Mucosa of stomach (tissue), 1 donor: ENCODE measurements around the gene ZBTB7C.

Source experiments
- H3K27me3 ChIP-seq: one replicate; pipeline ENCODE4 v1.7.0; 2013; ENCODE audit warnings: mild to moderate bottlenecking, low read length; ENCODE audit not compliant: control insufficient read depth, insufficient read depth
- H3K36me3 ChIP-seq: one replicate; pipeline ENCODE4 v1.7.0; 2013; ENCODE audit warnings: low read length; ENCODE audit not compliant: control insufficient read depth, insufficient read depth
- H3K4me1 ChIP-seq: one replicate; pipeline ENCODE4 v1.7.0; 2013; ENCODE audit warnings: mild to moderate bottlenecking, low read length; ENCODE audit not compliant: control insufficient read depth, insufficient read depth
- H3K4me3 ChIP-seq: one replicate; pipeline ENCODE4 v1.7.0; 2013; ENCODE audit warnings: low read length
- H3K9ac ChIP-seq: one replicate; pipeline ENCODE4 v1.7.0; 2013; ENCODE audit warnings: mild to moderate bottlenecking, low read length, moderate library complexity
- H3K9me3 ChIP-seq: one replicate; pipeline ENCODE4 v1.7.0; 2013; ENCODE audit warnings: mild to moderate bottlenecking, low read length, moderate library complexity; ENCODE audit not compliant: control insufficient read depth
- donor health status: Pancreatic carcinoma.

The ZBTB7C gene

GRCh38 chr18:48058486-48058885, 350.7 kb downstream of the ZBTB7C start:
- Histone ChIP-seq H3K4me1 (no peaks in the 10 kb centered on the region), H3K9ac (no peak overlapping the region), H3K27me3 (no peaks in the 10 kb centered on the region), H3K9me3 (no peaks in the 10 kb centered on the region), H3K36me3 (no peaks in the 10 kb centered on the region), H3K4me3 (no peak overlapping the region)

GRCh38 chr18:48057018-48057417, 352.2 kb downstream of the ZBTB7C start:
- Histone ChIP-seq H3K4me3 (no peak overlapping the region), H3K27me3 (no peaks in the 10 kb centered on the region), H3K9ac (no peak overlapping the region)

GRCh38 chr18:48055351-48055750, 353.8 kb downstream of the ZBTB7C start:
- H3K36me3 ChIP-seq = no peaks in the 10 kb centered on the region
- H3K4me3 ChIP-seq = no peak overlapping the region
- H3K9me3 ChIP-seq = no peaks in the 10 kb centered on the region
- H3K9ac ChIP-seq = no peak overlapping the region
- H3K4me1 ChIP-seq = peaks cover 19% of the 10 kb centered on the region
- H3K27me3 ChIP-seq = no peaks in the 10 kb centered on the region

More at GRCh38 chr18:48057018-48057417, 352.2 kb downstream of the ZBTB7C start:
- Histone ChIP-seq H3K36me3 (no peaks in the 10 kb centered on the region), H3K4me1 (peaks cover 6% of the 10 kb centered on the region), H3K9me3 (no peaks in the 10 kb centered on the region)

GRCh38 chr18:48053881-48054816, 355.0 kb downstream of the ZBTB7C start:
- H3K4me1 ChIP-seq = peaks cover 27% of the 10 kb centered on the region
- H3K36me3 ChIP-seq = no peaks in the 10 kb centered on the region

GRCh38 chr18:48052842-48053241, 356.3 kb downstream of the ZBTB7C start:
- Histone ChIP-seq H3K4me1 (peaks cover 27% of the 10 kb centered on the region), H3K9me3 (no peaks in the 10 kb centered on the region), H3K36me3 (no peaks in the 10 kb centered on the region), H3K4me3 (no peak overlapping the region), H3K9ac (no peak overlapping the region), H3K27me3 (no peaks in the 10 kb centered on the region)

More at GRCh38 chr18:48053881-48054816, 355.0 kb downstream of the ZBTB7C start:
- H3K4me3 ChIP-seq = no peak overlapping the region
- no peaks in the 10 kb centered on the region for H3K27me3 ChIP-seq
- H3K9me3 ChIP-seq = no peaks in the 10 kb centered on the region
- no peak overlapping the region for H3K9ac ChIP-seq

- no peaks in the 10 kb centered on the region for H3K27me3 ChIP-seq
- H3K36me3 ChIP-seq = no peaks in the 10 kb centered on the region
- peaks cover 27% of the 10 kb centered on the region for H3K4me1 ChIP-seq
- no peak overlapping the region for H3K9ac ChIP-seq
- no peaks in the 10 kb centered on the region for H3K9me3 ChIP-seq
- H3K4me3 ChIP-seq = no peak overlapping the region
Measured at GRCh38 chr18:48051945-48052840, 357.0 kb downstream of the ZBTB7C start.

GRCh38 chr18:48050176-48050575, 359.0 kb downstream of the ZBTB7C start:
- Histone ChIP-seq H3K9me3 (no peaks in the 10 kb centered on the region), H3K4me1 (peaks cover 27% of the 10 kb centered on the region), H3K4me3 (no peak overlapping the region), H3K9ac (no peak overlapping the region), H3K27me3 (no peaks in the 10 kb centered on the region), H3K36me3 (no peaks in the 10 kb centered on the region)

GRCh38 chr18:48049757-48050156, 359.4 kb downstream of the ZBTB7C start:
- Histone ChIP-seq H3K27me3 (no peaks in the 10 kb centered on the region), H3K36me3 (no peaks in the 10 kb centered on the region), H3K4me1 (peaks cover 27% of the 10 kb centered on the region), H3K4me3 (no peak overlapping the region), H3K9ac (no peak overlapping the region), H3K9me3 (no peaks in the 10 kb centered on the region)

GRCh38 chr18:48048251-48048650, 360.9 kb downstream of the ZBTB7C start:
- Histone ChIP-seq H3K36me3 (no peaks in the 10 kb centered on the region), H3K9me3 (no peaks in the 10 kb centered on the region), H3K4me3 (no peak overlapping the region), H3K27me3 (no peaks in the 10 kb centered on the region), H3K9ac (no peak overlapping the region), H3K4me1 (peaks cover 27% of the 10 kb centered on the region)

- Histone ChIP-seq H3K36me3 (no peaks in the 10 kb centered on the region), H3K9ac (no peak overlapping the region), H3K27me3 (no peaks in the 10 kb centered on the region), H3K9me3 (no peaks in the 10 kb centered on the region), H3K4me3 (no peak overlapping the region), H3K4me1 (peaks cover 22% of the 10 kb centered on the region)
Measured at GRCh38 chr18:48046843-48047242, 362.3 kb downstream of the ZBTB7C start.

- Histone ChIP-seq H3K9me3 (no peaks in the 10 kb centered on the region), H3K9ac (no peak overlapping the region), H3K4me3 (no peak overlapping the region), H3K27me3 (no peaks in the 10 kb centered on the region), H3K4me1 (peaks cover 13% of the 10 kb centered on the region), H3K36me3 (no peaks in the 10 kb centered on the region)
Measured at GRCh38 chr18:48045744-48046143, 363.4 kb downstream of the ZBTB7C start.

- H3K9ac ChIP-seq = no peak overlapping the region
- peaks cover 5% of the 10 kb centered on the region for H3K4me1 ChIP-seq
- H3K9me3 ChIP-seq = no peaks in the 10 kb centered on the region
- no peaks in the 10 kb centered on the region for H3K27me3 ChIP-seq
- H3K4me3 ChIP-seq = no peak overlapping the region
- no peaks in the 10 kb centered on the region for H3K36me3 ChIP-seq
Measured at GRCh38 chr18:48044944-48045343, 364.2 kb downstream of the ZBTB7C start.
